GM12892 (cell line): Measurements from ENCODE around the gene FSCN2.

Experiments
- POLR2A ChIP-seq: IDR thresholded peaks from 2 replicates; pipeline ENCODE4 v1.6.1; 2011; ENCODE audit warnings: low read depth, low read length, control low read depth
- TAF1 ChIP-seq: IDR thresholded peaks from 2 replicates; pipeline ENCODE4 v1.6.1; 2011; ENCODE audit warnings: low read depth, mild to moderate bottlenecking, control low read depth, low read length, borderline replicate concordance

DNA sequence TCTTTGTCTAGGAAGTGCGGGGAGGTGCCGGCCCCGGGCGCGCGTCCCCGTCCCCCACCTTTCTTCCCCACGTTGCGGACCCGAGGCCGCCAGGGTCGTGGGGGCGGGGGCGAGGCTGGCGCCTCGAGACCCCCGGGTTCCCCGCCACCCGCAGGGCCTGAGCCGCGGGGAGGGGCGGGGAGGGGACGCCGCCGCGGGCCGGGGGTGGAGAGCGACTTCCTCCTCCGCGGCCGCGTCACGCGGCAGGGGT, 13.8 kb upstream of the FSCN2 start:
- TF ChIP-seq POLR2A (no peak), TAF1 (no peak)
